Natural killer cell treated with Interleukin-12 subunit alpha and Interleukin-12 subunit beta and Interleukin-15 and Interleukin-18, amount 100 ng/mL, for 72 hours (primary cell): ENCODE data around the gene CALHM1. TPM values are rescaled to one million over a fixed set of nuclear protein-coding genes. Genes with fewer than 3 reads are reported as not detected.
A peak's percentile ranks its signal among the peaks of the same experiment; 100 is the strongest.

Experiments
- ATAC-seq, 2 donors: fragments of 150-1000 bp; cut with Tn5 transposase in 1 of 2; sonication (Bioruptor Pico), chemical (Tn5 transposase) in 1 of 2; 2 replicates each; pipeline ENCODE4 v1.10.0; 2021
- DNase-seq: peaks from one replicate; pipeline ENCODE4 v3.0.0; 2022; ENCODE audit warnings: low spot score
- H3K27ac Mint-ChIP-seq, 2 donors: 1 replicate in 1 of 2; 2 replicates in 1 of 2; pipeline ENCODE4 v1.8.0; 2022; ENCODE audit warnings: mixed read lengths in 2 of 2, mild to moderate bottlenecking in 1 of 2, moderate library complexity in 1 of 2
- H3K27me3 Mint-ChIP-seq, 2 donors: 1 replicate in 1 of 2; 2 replicates in 1 of 2; pipeline ENCODE4 v1.8.0; 2022; ENCODE audit warnings: mixed read lengths in 2 of 2
- H3K36me3 Mint-ChIP-seq: one replicate; pipeline ENCODE4 v1.8.0; 2022; ENCODE audit warnings: mixed read lengths
- H3K4me1 Mint-ChIP-seq, 2 donors: 1 replicate in 1 of 2; 2 replicates in 1 of 2; pipeline ENCODE4 v1.8.0; 2022; ENCODE audit warnings: low read depth in 2 of 2, mixed read lengths in 2 of 2, mild to moderate bottlenecking in 1 of 2
- H3K4me3 Mint-ChIP-seq: one replicate; pipeline ENCODE4 v1.8.0; 2022; ENCODE audit warnings: mixed read lengths
- H3K9me3 Mint-ChIP-seq: 2 replicates; pipeline ENCODE4 v1.8.0; 2022; ENCODE audit warnings: mixed read lengths
- total RNA-seq, 2 donors: library from RNA; stranded (reverse); gene quantifications; one replicate each; pipeline ENCODE4 v1.2.3, GENCODE V29; 2022

Gene CALHM1
- total RNA-seq, 2 donors from 2014 or later, result not detected

- ATAC-seq (no peak), DNase-seq (no peak)
- no peaks in the 10 kb centered on the region for H3K9me3 Mint-ChIP-seq
- no peak overlapping the region for H3K27ac Mint-ChIP-seq
- H3K4me1 Mint-ChIP-seq, result peaks cover 15 to 24% of the 10 kb centered on the region in 2 donors
- no peaks in the 10 kb centered on the region for H3K36me3 Mint-ChIP-seq
- no peak overlapping the region for H3K4me3 Mint-ChIP-seq
- H3K27me3 Mint-ChIP-seq, result no peaks in the 10 kb centered on the region
Observed at GRCh38 chr10:103475437-103475836, 16.7 kb upstream of the CALHM1 start.

- DNase-seq, result no peak
- H3K9me3 Mint-ChIP-seq, result no peaks in the 10 kb centered on the region
- H3K27ac Mint-ChIP-seq, result peak overlapping the region in 1 of 2 donors; percentile 1
- H3K36me3 Mint-ChIP-seq, result no peaks in the 10 kb centered on the region
- no peaks in the 10 kb centered on the region for H3K27me3 Mint-ChIP-seq
- H3K4me3 Mint-ChIP-seq, result no peak overlapping the region
- peaks cover 19 to 35% of the 10 kb centered on the region in 2 donors for H3K4me1 Mint-ChIP-seq
- ATAC-seq, result no peak
Observed at GRCh38 chr10:103474077-103474476, 15.4 kb upstream of the CALHM1 start.

GRCh38 chr10:103473261-103473671 lies 14.6 kb upstream of the CALHM1 start:
- no peak for ATAC-seq
- Mint-ChIP-seq H3K4me1 (peaks cover 19 to 35% of the 10 kb centered on the region in 2 donors), H3K36me3 (no peaks in the 10 kb centered on the region), H3K27ac (no peak overlapping the region), H3K4me3 (no peak overlapping the region), H3K9me3 (no peaks in the 10 kb centered on the region), H3K27me3 (no peaks in the 10 kb centered on the region)
- no peak for DNase-seq

GRCh38 chr10:103472005-103472404 lies 13.3 kb upstream of the CALHM1 start:
- no peak for ATAC-seq
- no peak for DNase-seq
- Mint-ChIP-seq H3K27ac (peak overlapping the region; percentile 88 to 89), H3K4me3 (peak overlapping the region; percentile 76), H3K36me3 (no peaks in the 10 kb centered on the region), H3K4me1 (peaks cover 28 to 43% of the 10 kb centered on the region in 2 donors), H3K9me3 (no peaks in the 10 kb centered on the region), H3K27me3 (no peaks in the 10 kb centered on the region)

GRCh38 chr10:103470761-103471653 lies 12.3 kb upstream of the CALHM1 start:
- no peaks in the 10 kb centered on the region for H3K36me3 Mint-ChIP-seq
- peaks cover 34 to 48% of the 10 kb centered on the region in 2 donors for H3K4me1 Mint-ChIP-seq

GRCh38 chr10:103469201-103469600 lies 10.5 kb upstream of the CALHM1 start:
- H3K27ac Mint-ChIP-seq, result peak overlapping the region in 1 of 2 donors; percentile 89
- DNase-seq (no peak), ATAC-seq (no peak)
- H3K4me3 Mint-ChIP-seq, result no peak overlapping the region
- peaks cover 35 to 46% of the 10 kb centered on the region in 2 donors for H3K4me1 Mint-ChIP-seq
- H3K36me3 Mint-ChIP-seq, result no peaks in the 10 kb centered on the region
- H3K9me3 Mint-ChIP-seq, result no peaks in the 10 kb centered on the region
- H3K27me3 Mint-ChIP-seq, result no peaks in the 10 kb centered on the region

More at GRCh38 chr10:103470761-103471653, 12.3 kb upstream of the CALHM1 start:
- peak overlapping the region; percentile 88 to 89 for H3K27ac Mint-ChIP-seq
- DNase-seq, result no peak
- H3K27me3 Mint-ChIP-seq, result no peaks in the 10 kb centered on the region
- H3K9me3 Mint-ChIP-seq, result no peaks in the 10 kb centered on the region
- ATAC-seq, result peak; percentile 92 to 96
- peak overlapping the region; percentile 76 for H3K4me3 Mint-ChIP-seq

GRCh38 chr10:103467406-103467805 lies 8.7 kb upstream of the CALHM1 start:
- Mint-ChIP-seq H3K27me3 (no peaks in the 10 kb centered on the region), H3K27ac (peak overlapping the region; percentile 50 to 80), H3K36me3 (no peaks in the 10 kb centered on the region), H3K4me3 (no peak overlapping the region), H3K9me3 (no peaks in the 10 kb centered on the region), H3K4me1 (peaks cover 33 to 41% of the 10 kb centered on the region in 2 donors)
- no peak for DNase-seq
- ATAC-seq, result no peak

- ATAC-seq (no peak), DNase-seq (no peak)
- no peak overlapping the region for H3K4me3 Mint-ChIP-seq
- H3K9me3 Mint-ChIP-seq, result no peaks in the 10 kb centered on the region
- peak overlapping the region; percentile 7 to 50 for H3K27ac Mint-ChIP-seq
- peaks cover 29 to 34% of the 10 kb centered on the region in 2 donors for H3K4me1 Mint-ChIP-seq
- no peaks in the 10 kb centered on the region for H3K36me3 Mint-ChIP-seq
- H3K27me3 Mint-ChIP-seq, result no peaks in the 10 kb centered on the region
Observed at GRCh38 chr10:103466734-103467133, 8.0 kb upstream of the CALHM1 start.

- no peaks in the 10 kb centered on the region for H3K9me3 Mint-ChIP-seq
- peaks cover 23 to 25% of the 10 kb centered on the region in 2 donors for H3K4me1 Mint-ChIP-seq
- ATAC-seq, result no peak
- H3K36me3 Mint-ChIP-seq, result no peaks in the 10 kb centered on the region
- no peak overlapping the region for H3K4me3 Mint-ChIP-seq
- H3K27me3 Mint-ChIP-seq, result no peaks in the 10 kb centered on the region
- H3K27ac Mint-ChIP-seq, result no peak overlapping the region
- DNase-seq, result no peak
Observed at GRCh38 chr10:103465411-103466179, 6.9 kb upstream of the CALHM1 start.

GRCh38 chr10:103463499-103463898 lies 4.8 kb upstream of the CALHM1 start:
- no peak for DNase-seq
- Mint-ChIP-seq H3K27ac (peak overlapping the region in 1 of 2 donors; percentile 39), H3K4me1 (peaks cover 18 to 27% of the 10 kb centered on the region in 2 donors), H3K9me3 (no peaks in the 10 kb centered on the region), H3K4me3 (no peak overlapping the region), H3K36me3 (no peaks in the 10 kb centered on the region), H3K27me3 (no peaks in the 10 kb centered on the region)
- no peak for ATAC-seq

- DNase-seq (no peak), ATAC-seq (no peak)
- Mint-ChIP-seq H3K27ac (peak overlapping the region in 1 of 2 donors; percentile 74), H3K27me3 (no peaks in the 10 kb centered on the region), H3K4me1 (peaks cover 5 to 16% of the 10 kb centered on the region in 2 donors), H3K36me3 (no peaks in the 10 kb centered on the region), H3K4me3 (no peak overlapping the region), H3K9me3 (no peaks in the 10 kb centered on the region)
Observed at GRCh38 chr10:103459615-103460014, 915 bp upstream of the CALHM1 start.

- Mint-ChIP-seq H3K4me3 (no peak overlapping the region), H3K27me3 (no peaks in the 10 kb centered on the region), H3K4me1 (peaks cover 12 to 21% of the 10 kb centered on the region in 2 donors), H3K36me3 (no peaks in the 10 kb centered on the region), H3K27ac (no peak overlapping the region), H3K9me3 (no peaks in the 10 kb centered on the region)
- ATAC-seq (no peak), DNase-seq (no peak)
Observed at GRCh38 chr10:103457896-103458583, 660 bp downstream of the CALHM1 start.

GRCh38 chr10:103457176-103457712 lies 1.5 kb downstream of the CALHM1 start:
- DNase-seq, result no peak
- peak overlapping the region; percentile 47 to 64 for H3K27ac Mint-ChIP-seq
- no peak for ATAC-seq
- H3K4me3 Mint-ChIP-seq, result no peak overlapping the region
- peaks cover 12 to 26% of the 10 kb centered on the region in 2 donors for H3K4me1 Mint-ChIP-seq
- no peaks in the 10 kb centered on the region for H3K9me3 Mint-ChIP-seq
- H3K36me3 Mint-ChIP-seq, result no peaks in the 10 kb centered on the region
- H3K27me3 Mint-ChIP-seq, result no peaks in the 10 kb centered on the region
